PC-3 (cell line): Measurements from ENCODE around the gene PRRC1.

Experiments used
- CTCF ChIP-seq: fragments of 300-600 bp; sonication (generic); conservative IDR thresholded peaks from 2 replicates; pipeline ENCODE4 v1.5.1; 2017; ENCODE audit warnings: antibody characterized with exemption, low read depth, mild to moderate bottlenecking, low read length
- EZH2 ChIP-seq: fragments of 300-600 bp; sonication (generic); IDR thresholded peaks from one replicate; pipeline ENCODE4 v1.6.1; 2017; ENCODE audit warnings: antibody characterized with exemption, mild to moderate bottlenecking, low read length; ENCODE audit not compliant: unreplicated experiment
- EZH2phosphoT487 ChIP-seq: fragments of 300-600 bp; sonication (generic); IDR thresholded peaks from 2 replicates; pipeline ENCODE4 v1.6.1; 2018; ENCODE audit warnings: mild to moderate bottlenecking, antibody characterized with exemption, low read length, borderline replicate concordance

- no peak for TF ChIP-seq CTCF
- no peak for TF ChIP-seq EZH2phosphoT487
- TF ChIP-seq EZH2, result no peak
Observed at GRCh38 chr5:127563136-127563535, 45.7 kb downstream of the PRRC1 start.
